MV-4-11 (cell line): Measurements from ENCODE around the gene LRRIQ4.

Experiments used
- DNase-seq: peaks from one replicate; lab custom pipeline; 2025; lab: John Stamatoyannopoulos, UW

Gene LRRIQ4

GRCh38 chr3:169809230-169809795 lies 3.4 kb upstream of the LRRIQ4 start:
- DNase-seq: peak; percentile 21

GRCh38 chr3:169811631-169812331 lies 889 bp upstream of the LRRIQ4 start:
- peak; percentile 45 for DNase-seq

GRCh38 chr3:169813278-169813677 lies 608 bp downstream of the LRRIQ4 start:
- DNase-seq: peak; percentile 40

GRCh38 chr3:169813757-169814517 lies 1.3 kb downstream of the LRRIQ4 start:
- DNase-seq: peak; percentile 74

GRCh38 chr3:169815590-169816150 lies 3.0 kb downstream of the LRRIQ4 start:
- DNase-seq: no peak

GRCh38 chr3:169818316-169818715 lies 5.6 kb downstream of the LRRIQ4 start:
- peak; percentile 23 for DNase-seq

- DNase-seq: no peak
Observed at GRCh38 chr3:169822091-169822490, 9.4 kb downstream of the LRRIQ4 start.

GRCh38 chr3:169822540-169822939 lies 9.9 kb downstream of the LRRIQ4 start:
- no peak for DNase-seq

- no peak for DNase-seq
Observed at GRCh38 chr3:169822983-169823382, 10.3 kb downstream of the LRRIQ4 start.

GRCh38 chr3:169825316-169825715 lies 12.6 kb downstream of the LRRIQ4 start:
- DNase-seq: no peak

- no peak for DNase-seq
Observed at GRCh38 chr3:169827712-169828111, 15.0 kb downstream of the LRRIQ4 start.

GRCh38 chr3:169835533-169835932 lies 22.9 kb downstream of the LRRIQ4 start:
- no peak for DNase-seq

- DNase-seq: peak; percentile 79
Observed at GRCh38 chr3:169836078-169836941, 23.6 kb downstream of the LRRIQ4 start.

GRCh38 chr3:169836942-169837275 lies 24.2 kb downstream of the LRRIQ4 start:
- DNase-seq: no peak

- DNase-seq: no peak
Observed at GRCh38 chr3:169838511-169839030, 25.9 kb downstream of the LRRIQ4 start.

GRCh38 chr3:169841171-169841570 lies 28.5 kb downstream of the LRRIQ4 start:
- no peak for DNase-seq

GRCh38 chr3:169842960-169843359 lies 30.3 kb downstream of the LRRIQ4 start:
- DNase-seq: peak; percentile 33

GRCh38 chr3:169846458-169847193 lies 34.0 kb downstream of the LRRIQ4 start:
- DNase-seq: no peak

GRCh38 chr3:169847896-169848295 lies 35.2 kb downstream of the LRRIQ4 start:
- no peak for DNase-seq

- no peak for DNase-seq
Observed at GRCh38 chr3:169848741-169849140, 36.1 kb downstream of the LRRIQ4 start.

GRCh38 chr3:169850618-169851017 lies 37.9 kb downstream of the LRRIQ4 start:
- no peak for DNase-seq
